Subcutaneous adipose tissue (tissue), 4 donors: ENCODE data around the gene NRXN3. TPM values are rescaled to one million over a fixed set of nuclear protein-coding genes. Genes with fewer than 3 reads are reported as not detected.

ENCODE experiments used
- CTCF ChIP-seq: fragments of 450-650 bp; IDR thresholded peaks from one replicate; pipeline ENCODE4 v1.5.1; 2016; ENCODE audit warnings: low read depth, mild to moderate bottlenecking, control low read depth, antibody characterized with exemption, moderate library complexity
- total RNA-seq, 4 donors: library from RNA; depleted of rRNA; stranded (reverse); fragments of >200 nt; gene quantifications; one replicate each; pipeline ENCODE4 v1.1.0, GENCODE V29; 2016

NRXN3 gene
- total RNA-seq, 4 donors from 2014 or later = 0.57 to 2.4 (median 1.1) TPM; not detected in 1

- TF ChIP-seq CTCF = no peak
Measured at GRCh38 chr14:79476552-79476951, 1306.4 kb downstream of the NRXN3 start.

GRCh38 chr14:79480212-79480611, 1310.0 kb downstream of the NRXN3 start:
- no peak for TF ChIP-seq CTCF

GRCh38 chr14:79482825-79483224, 1312.7 kb downstream of the NRXN3 start:
- no peak for TF ChIP-seq CTCF

- TF ChIP-seq CTCF = no peak
Measured at GRCh38 chr14:79483477-79484388, 1313.6 kb downstream of the NRXN3 start.

- TF ChIP-seq CTCF = no peak
Measured at GRCh38 chr14:79487632-79488031, 1317.5 kb downstream of the NRXN3 start.

- TF ChIP-seq CTCF = no peak
Measured at GRCh38 chr14:79491161-79491560, 1321.0 kb downstream of the NRXN3 start.

GRCh38 chr14:79493081-79493645, 1323.0 kb downstream of the NRXN3 start:
- TF ChIP-seq CTCF = no peak
